HG02852 (cell line): ENCODE measurements around the gene IL10.

Source experiments
- ATAC-seq: cut with Tn5 transposase; IDR thresholded peaks from one replicate; pipeline ENCODE4 v1.9.1; 2021; ENCODE audit warnings: mild to moderate bottlenecking, moderate library complexity; ENCODE audit not compliant: unreplicated experiment

The IL10 gene

DNA sequence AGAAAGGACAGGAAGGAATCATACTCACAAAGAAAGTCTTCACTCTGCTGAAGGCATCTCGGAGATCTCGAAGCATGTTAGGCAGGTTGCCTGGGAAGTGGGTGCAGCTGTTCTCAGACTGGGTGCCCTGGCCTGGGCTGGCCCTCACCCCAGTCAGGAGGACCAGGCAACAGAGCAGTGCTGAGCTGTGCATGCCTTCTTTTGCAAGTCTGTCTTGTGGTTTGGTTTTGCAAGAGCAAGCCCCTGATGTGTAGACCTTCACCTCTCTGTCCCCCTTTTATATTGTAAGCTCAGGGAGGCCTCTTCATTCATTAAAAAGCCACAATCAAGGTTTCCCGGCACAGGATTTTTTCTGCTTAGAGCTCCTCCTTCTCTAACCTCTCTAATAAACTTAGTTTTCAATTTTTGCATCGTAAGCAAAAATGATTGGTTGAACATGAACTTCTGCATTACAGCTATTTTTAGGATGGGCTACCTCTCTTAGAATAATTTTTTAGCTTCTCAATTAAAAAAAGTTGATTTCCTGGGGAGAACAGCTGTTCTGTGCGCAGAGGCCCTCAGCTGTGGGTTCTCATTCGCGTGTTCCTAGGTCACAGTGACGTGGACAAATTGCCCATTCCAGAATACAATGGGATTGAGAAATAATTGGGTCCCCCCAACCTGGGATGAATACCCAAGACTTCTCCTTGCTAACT, at the start of gene IL10:
Gene IL10, minus strand, starts transcription at position 252 of the 695 bp plus-strand sequence. Its CDS starts 59 bp downstream, at position 193.
- ATAC-seq, result no peak

DNA sequence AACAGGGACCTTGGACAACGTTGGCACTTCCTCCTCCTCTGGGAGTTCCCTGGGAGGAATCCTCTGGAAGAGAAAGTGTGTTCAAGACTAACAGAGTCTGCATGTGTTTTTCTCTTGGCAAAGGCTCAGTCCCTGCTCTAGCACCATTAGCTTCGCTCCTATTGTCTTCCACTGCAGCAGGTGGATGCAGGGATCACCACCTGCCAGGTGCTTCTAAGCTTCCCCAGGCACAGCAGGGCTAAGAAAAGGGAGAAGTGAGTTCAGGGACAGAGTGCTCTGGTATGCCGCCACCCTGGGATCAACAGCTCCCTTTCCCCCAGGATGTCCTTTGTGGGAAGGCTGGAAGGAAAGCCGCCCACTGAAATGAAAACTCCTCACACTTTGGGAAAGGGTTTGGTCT, 49.2 kb upstream of the IL10 start:
- no peak for ATAC-seq

DNA sequence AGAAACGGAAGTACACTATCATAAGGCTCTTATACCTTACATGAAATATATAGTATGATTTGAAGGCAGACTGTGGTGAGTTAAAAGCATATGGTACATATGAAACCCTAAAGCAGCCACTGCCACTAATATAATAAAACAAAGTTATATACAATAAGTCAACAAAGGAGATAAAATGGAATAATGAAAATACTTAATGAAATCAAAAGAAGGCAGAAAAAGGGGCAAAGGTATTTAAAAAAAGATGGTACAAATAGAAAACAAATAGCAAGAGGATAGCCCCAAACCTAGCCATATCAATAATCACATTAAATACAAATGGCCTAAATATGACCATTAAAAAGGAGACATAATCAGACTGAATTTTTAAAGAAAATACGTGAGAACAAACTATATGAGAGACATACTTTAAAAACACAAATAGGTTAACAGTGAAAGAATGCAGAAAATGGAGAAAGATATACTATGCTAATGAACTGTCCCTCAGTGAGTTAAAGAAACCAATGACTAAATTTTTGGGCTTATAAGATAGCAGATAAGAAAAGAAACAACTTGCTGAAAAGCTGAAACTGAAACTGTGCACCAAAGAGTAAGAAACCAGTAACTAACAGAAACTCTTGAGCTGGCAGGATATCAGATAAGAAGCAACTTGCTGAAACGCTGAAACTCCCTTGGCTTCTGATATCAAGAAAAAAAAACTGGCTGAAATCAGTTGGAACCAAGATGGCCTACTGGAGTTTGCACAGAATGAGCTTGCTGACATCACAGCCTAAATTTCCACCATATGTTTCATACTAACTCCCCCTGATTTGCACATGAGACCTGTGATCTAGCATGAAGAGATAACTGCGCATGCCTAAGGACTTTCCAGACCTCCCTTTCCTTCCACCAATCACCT, 44.3 kb upstream of the IL10 start:
- ATAC-seq, result peak; percentile 63

DNA sequence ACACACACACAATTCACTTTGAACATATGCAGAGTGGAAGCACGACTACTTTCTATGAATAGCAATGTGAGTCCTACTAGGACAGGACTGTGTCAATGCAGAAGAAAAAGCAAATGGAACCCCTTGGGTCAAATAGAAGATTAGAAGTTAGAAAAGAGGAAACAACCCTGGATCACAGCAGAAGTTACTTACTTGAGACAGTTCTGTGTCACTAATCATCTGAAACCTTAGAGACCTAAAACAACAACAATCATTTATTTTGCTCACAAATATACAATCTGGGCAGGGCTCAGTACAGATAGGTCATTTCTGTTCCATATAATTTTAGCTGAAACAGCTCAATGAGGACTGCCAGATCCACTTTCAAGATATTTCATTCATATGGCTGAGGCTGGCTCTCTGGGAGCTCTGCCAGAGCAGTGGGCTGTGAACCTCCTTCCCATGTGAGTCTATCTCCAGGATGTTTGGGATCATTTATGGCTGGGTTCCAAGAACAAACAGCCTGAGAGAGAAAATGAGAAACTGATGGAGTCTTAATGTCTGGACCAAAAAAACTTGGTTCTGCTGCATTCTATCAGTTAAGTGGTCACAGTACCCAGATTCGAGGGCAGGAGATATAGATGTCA, 42.5 kb upstream of the IL10 start:
- ATAC-seq, result no peak

DNA sequence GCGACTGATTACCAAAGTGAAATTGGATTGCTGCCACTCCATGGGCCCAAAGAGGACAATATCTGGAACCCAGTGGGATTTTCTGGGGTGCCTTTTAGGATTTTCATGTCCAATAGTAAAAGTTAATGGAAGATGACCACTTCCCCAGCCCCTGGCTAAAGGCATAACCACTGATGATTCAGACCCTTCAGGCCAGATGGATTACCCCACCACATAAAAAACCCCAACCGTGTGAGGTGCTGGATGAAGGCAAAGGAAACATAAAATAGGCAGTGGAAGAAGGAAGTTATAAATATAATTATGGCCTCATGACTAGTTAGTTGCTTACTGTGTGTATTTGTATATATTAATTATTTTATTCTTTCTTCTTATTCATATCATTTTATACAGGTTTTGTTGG, 40.2 kb upstream of the IL10 start:
- ATAC-seq, result no peak

DNA sequence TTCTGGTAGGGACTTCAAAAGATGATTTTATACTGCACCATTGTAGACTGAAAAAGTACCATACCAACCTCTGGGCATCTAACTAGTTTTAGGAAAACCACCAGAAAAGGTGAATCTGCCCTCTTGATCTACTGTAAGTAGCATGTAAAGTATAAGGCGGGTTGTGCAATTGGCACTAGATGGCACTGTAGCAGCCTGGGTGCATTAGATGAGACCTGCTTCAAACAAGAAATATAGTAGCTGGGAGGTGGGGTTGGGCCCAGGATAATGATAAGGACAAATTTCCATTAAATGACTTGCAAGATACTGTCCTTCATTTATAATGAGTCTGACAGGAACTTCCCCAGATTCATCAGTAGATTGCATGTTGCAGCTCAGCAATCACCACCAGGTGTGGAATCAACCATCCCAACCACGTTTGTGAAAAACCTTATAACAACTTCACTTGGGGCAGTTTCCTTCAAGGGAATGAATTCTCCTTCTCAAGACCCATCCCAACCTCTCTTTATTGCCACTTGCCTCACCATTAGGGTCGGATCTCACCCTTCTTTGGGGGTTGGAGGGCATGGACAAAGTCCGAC, 37.3 kb upstream of the IL10 start:
- ATAC-seq, result no peak

DNA sequence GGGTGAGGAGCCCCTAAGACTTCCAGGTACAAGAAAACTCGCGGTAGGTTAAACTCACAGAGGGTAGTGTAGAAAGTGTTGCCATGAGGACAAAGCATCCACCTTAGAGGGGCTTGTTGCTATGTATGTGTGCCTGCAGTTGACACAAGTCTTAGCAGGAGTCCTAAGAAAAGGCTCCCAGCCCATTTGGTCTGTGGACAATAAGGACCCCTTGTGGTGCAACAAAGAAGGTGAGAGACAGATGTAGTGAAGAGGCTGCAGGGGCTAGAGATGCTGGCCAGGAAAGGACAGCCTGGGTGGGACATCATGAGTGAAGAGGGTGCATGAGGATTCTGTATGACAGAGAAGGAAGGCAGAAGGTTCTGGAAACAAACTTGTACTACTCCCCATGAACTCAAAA, 36.3 kb upstream of the IL10 start:
- ATAC-seq, result peak; percentile 48

DNA sequence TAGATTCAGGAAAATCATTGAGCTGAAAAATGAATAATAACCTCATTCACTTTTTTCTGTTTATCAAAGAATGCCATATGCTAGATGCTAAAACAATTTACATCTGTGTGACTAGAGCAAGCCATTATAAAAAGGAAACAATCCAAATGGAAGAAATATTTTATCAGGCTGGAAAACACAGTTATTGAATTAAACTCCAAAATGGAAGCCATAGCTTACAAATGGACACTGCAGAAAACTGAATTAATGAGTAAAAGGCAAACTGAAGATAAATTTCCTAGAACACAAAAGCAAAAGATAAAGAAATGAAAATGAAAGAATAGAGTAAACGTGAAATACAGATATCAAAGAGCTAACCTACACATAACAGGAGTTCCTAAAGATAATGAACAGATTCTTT, 33.1 kb upstream of the IL10 start:
- no peak for ATAC-seq

DNA sequence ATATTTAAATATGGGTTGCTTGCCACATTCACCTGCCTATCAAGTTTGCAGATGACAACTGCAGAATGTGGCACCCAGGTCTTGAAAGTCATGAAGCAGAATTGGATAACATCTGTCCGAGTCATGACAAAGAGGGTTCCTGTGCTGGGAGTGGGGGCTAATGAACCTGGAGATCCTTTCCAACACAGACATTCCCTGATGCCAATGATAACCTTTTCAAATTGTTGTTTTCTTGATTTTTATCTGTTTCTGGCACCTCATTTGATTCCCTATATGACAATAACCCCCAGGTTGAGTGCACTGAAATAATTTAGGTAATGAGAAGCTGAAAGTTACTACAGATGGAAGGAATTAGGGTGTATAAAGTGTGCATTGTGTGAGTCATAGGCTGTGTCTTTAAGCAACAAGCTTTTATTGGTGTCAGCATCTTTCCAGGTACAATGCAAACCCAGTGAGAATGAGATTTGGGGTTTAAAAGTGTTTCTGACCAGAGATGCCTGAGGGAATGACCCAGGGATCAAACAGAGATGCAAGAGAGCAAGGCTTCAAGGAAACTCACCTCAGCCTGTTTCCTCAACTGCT, 32.0 kb upstream of the IL10 start:
- ATAC-seq, result no peak

DNA sequence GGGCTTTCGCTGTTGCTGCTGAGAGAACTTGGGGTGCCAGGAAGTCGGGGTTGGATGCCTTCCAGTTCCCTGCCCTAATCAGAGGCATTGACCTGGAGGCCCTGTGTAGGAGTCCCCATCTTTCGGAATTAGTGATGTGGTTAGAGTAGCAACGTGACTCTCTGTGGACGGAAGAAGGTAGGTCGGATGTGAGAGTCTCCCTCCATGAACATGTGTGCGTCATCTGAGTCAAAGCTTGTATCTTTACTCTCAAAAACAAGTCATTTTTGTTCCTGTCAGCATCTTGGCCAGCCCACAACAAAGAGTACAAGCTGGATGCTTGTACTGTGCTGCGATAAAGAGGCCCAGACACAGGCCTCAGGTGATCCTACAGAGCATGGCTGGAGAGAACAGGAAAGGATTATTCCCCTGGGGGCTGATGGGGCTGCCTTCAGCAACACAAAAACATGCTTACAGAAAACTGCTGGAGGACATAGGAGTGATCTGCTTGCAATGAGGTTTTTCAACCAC, 31.0 kb upstream of the IL10 start:
- ATAC-seq, result peak; percentile 98

DNA sequence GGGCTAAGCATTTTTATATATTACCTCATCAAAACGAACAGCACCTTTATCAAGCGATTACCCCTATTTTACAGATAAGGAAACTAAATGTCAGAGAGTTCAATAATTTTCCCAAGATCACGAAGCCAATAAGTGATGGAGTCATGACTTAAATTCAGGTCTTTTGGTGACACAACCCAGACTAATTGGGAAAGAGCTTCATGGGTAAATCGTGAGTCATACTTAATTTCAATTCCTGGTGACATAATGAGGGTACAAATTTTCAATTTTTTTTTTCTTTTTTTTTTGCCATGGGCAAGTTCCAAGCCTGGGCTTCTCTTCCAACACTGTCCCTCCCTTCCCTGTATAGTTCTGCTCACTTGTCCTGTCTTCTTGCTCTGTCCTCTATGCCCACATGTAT, 30.1 kb upstream of the IL10 start:
- ATAC-seq, result no peak

DNA sequence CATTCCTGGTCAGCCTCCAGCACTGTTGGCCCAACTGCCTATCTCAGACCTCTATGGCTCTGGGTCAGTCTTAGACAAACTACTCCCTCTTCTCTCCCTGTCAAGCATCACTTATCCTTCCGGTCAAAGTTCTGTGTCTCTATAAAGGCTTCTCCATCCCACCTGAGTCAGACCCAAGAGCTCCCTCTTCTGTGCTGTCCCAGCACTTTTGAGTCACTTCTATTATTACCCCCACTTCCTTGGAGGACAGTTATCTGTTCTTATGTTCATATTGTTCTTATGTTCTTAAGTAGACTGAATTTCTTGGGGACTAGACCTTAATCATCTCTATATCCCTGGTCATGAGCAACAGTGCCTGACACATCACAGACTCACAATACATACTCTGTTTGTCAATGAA, 29.2 kb upstream of the IL10 start:
- ATAC-seq, result no peak

DNA sequence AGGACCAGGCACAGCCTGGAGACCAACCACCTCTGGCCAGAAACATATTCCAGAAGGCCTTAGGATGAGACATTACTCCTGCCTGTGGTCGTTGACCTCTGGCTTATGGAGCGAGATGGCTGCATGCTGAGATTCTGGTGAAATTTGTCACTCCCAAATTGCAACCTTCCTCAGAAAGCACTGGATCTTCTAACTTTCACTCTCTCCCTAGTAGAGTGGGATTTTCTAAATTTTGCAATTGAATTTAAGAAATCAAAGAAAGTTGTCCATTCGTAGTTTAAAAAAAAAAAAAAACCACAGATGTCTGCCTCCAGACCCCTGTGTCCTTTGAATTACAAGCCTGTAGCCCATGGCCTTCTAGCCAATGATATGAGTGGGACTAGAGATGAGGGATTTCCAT, 28.6 kb upstream of the IL10 start:
- no peak for ATAC-seq

DNA sequence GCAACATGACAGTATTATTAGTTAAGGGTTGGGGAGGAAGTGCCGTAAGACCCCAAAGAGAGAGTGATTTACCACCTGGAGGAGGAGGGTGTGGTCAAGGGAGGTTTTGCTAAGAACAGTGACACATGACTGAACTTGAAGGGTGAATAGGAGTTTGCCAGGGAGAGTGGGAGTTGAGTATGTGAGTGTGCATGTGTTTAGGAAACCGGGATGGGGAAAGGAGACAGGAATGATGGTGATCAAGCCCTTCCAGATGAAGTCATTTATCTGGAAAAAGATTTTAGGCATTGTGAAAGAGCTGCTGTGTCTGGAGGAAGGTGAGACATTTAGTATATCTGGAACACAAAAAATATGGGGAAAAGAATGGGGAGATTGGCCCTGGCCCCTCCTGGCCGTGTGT, 28.1 kb upstream of the IL10 start:
- ATAC-seq, result no peak

DNA sequence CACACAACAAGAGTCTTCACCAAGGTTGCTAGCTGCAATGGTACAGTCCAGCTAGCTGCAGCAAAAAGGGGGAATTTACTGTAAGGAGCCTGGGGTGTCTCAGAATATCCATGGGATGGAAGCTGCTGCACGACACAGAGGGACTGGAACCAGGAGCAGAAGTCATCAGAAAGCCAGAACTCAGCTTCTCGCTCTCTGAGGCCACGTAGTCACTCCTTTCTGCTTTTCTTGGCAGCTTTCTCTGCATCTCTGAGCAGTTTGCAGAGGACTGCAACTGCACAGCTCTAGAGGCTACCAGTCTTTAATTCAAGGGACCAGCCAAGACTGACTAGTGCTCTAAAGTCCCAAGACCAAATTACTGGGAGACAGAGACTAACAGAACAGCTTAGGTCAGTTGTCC, 27.0 kb upstream of the IL10 start:
- no peak for ATAC-seq

DNA sequence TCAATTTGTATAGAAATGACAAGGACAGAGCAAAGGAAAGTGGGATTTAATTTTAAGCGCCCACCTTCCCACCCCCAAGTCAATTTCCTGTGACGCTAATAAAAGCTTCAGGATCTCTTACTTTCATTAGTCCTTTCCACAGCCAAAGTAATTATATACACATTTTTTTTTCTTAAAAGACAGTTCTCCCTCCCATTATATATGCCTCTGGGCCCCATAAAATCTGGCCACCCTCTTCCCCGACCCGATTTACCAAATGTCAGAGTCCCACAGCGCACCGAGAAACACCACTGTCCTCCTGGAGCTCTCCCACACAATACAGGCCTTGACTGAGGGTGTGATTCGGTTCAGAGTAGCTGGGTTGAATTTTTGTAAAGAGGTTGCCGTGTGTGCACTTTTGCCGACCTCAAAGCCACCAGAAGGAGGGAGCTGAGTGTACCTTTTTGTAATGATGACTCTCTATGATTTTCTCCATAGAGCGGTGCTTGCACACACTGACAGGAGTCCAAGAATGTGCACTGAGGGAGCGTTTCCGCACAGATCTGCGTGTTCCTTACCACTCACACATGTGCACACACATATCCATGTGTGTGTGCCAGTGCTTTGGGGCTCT, 26.2 kb upstream of the IL10 start:
- ATAC-seq, result no peak

DNA sequence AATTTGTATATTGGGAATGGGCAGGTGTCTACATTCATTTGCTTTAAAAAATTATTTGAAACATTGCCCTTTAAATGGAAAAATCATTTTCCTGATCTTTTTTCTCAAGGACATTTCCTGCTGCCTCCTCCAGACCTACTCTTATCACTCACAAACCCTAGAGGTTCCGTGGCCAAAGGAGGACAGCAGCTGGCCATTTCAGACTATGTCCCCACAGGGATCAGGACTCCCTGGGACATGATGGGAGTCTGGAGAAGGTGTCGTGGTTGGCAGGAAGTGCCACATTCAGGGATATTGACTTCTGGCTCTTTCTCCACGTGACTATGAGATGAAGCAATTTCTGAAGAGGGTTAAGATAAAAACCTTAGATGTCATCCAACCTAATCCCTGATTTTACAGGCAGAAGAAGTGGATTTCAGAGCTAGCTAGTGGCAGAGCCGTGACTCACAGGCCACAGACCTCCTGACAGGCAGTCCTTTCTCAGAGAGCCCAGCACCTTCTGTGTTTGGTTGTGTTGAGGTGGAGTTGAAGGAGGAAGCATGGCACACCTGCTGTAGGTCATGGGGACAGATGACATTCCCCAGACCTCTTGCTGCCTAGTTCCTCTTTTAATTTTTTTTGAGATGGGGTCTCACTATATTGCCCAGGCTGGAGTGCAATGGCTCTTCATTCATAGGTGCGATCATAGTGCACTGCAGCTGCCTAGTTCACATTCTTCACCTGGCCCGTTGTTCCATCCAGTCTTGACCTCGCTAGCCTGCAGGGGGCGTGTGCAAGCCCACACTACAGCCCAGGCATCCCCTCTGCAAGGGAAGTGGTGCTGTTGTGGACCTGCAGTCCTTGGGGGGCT, 25.5 kb upstream of the IL10 start:
- no peak for ATAC-seq

DNA sequence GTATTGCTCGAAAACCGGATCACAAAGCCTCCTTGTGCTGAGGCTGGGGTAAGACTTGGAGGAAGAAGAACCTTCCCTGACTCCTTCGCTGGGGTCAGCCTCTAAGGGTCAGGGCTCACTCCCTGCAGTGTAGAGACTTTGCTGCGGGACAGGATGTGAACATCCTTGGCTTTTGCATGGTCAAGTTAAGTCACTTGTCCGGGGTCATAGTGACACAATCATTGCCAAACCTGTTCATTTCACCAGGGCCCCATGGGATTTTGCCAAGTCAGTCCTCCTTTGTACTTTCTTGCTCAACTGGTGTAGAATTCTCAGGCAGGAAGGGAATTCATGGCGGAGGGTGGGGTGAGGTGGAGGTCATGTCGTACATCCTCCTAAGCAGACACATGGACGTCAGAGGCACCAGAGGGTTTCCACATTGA, 24.7 kb upstream of the IL10 start:
- no peak for ATAC-seq

DNA sequence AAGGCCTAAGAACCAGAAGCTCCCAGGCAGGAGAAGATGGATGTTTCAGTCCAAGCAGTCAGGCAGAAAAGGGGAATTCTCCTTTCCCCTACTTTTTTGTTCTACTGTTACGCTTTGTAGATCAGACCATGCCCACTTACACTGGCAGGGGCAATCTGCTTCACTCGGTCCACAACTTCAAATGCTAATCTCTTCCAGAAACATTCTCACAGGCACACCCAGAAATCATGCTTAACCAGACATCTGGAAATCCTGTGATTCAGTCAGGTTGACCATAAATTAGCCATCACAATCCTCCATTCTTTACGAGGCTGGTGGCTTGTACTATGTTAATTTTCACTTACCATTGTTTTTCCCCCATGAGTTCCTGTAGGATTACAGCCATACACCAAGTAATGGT, 23.8 kb upstream of the IL10 start:
- no peak for ATAC-seq
